RWPE2 (cell line): Measurements from ENCODE around the gene PKP2.

Experiments used
- ATAC-seq: fragments of 200-7000 bp; cut with Tn5 transposase; 3 replicates; pipeline ENCODE4 v1.9.1; 2021; ENCODE audit warnings: low read depth
- DNase-seq: peaks from one replicate; pipeline ENCODE4 v3.0.0-alpha.2; 2020; ENCODE audit warnings: low spot score
- H3K27ac ChIP-seq: fragments of 450-650 bp; 2 replicates; pipeline ENCODE4 v1.5.1; 2017; ENCODE audit warnings: mild to moderate bottlenecking; ENCODE audit not compliant: poor library complexity, severe bottlenecking
- H3K27me3 ChIP-seq: fragments of 250-450 bp; sonication (Bioruptor Pico); 2 replicates; pipeline ENCODE4 v1.5.1; 2021; ENCODE audit warnings: mild to moderate bottlenecking, moderate library complexity; ENCODE audit not compliant: insufficient read depth, poor library complexity, severe bottlenecking
- H3K36me3 ChIP-seq: fragments of 250-450 bp; sonication (Bioruptor Pico); 2 replicates; pipeline ENCODE4 v1.5.1; 2020; ENCODE audit warnings: low read depth, mild to moderate bottlenecking, moderate library complexity
- H3K4me1 ChIP-seq: fragments of 250-450 bp; sonication (Bioruptor Pico); 2 replicates; pipeline ENCODE4 v1.5.1; 2021; ENCODE audit warnings: mild to moderate bottlenecking, moderate library complexity; ENCODE audit not compliant: insufficient read depth, poor library complexity, severe bottlenecking
- H3K4me3 ChIP-seq: fragments of 250-450 bp; sonication (Bioruptor Pico); 2 replicates; pipeline ENCODE4 v1.5.1; 2021; ENCODE audit warnings: mild to moderate bottlenecking, moderate library complexity; ENCODE audit not compliant: severe bottlenecking
- H3K9me3 ChIP-seq: fragments of 250-450 bp; sonication (Bioruptor Pico); 2 replicates; pipeline ENCODE4 v1.5.1; 2021; ENCODE audit warnings: mild to moderate bottlenecking, moderate library complexity; ENCODE audit not compliant: severe bottlenecking
- CTCF ChIP-seq: fragments of 450-650 bp; IDR thresholded peaks from one replicate; pipeline ENCODE4 v1.5.1; 2017; ENCODE audit warnings: mild to moderate bottlenecking, moderate library complexity; ENCODE audit not compliant: poor library complexity, severe bottlenecking

Gene PKP2

DNA sequence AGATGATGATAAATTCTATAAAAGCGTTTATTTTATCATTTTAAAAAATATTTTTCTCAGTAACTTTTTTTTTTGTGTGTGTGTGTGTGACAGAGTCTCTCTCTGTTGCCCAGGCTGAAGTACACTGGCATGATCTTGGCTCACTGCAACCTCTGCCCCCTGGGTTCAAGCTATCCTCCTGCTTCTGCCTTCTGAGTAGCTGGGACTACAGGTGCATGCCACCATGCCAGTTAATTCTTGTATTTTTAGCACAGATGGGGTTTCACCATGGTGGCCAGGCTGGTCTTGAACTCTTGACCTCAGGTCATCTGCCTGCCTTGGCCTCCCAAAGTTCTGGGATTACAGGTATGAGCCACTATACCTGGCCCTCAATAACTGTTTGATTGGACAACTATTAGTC is 37.2 kb downstream of the PKP2 start:
- no peaks in the 10 kb centered on the region for H3K9me3 ChIP-seq
- no peak overlapping the region for H3K4me3 ChIP-seq
- no peak for DNase-seq
- no peaks in the 10 kb centered on the region for H3K27me3 ChIP-seq
- H3K36me3 ChIP-seq: peaks cover 12% of the 10 kb centered on the region
- H3K4me1 ChIP-seq: no peaks in the 10 kb centered on the region
- ATAC-seq: no peak
- no peak for TF ChIP-seq CTCF
- peak overlapping the region; percentile 30 for H3K27ac ChIP-seq

DNA sequence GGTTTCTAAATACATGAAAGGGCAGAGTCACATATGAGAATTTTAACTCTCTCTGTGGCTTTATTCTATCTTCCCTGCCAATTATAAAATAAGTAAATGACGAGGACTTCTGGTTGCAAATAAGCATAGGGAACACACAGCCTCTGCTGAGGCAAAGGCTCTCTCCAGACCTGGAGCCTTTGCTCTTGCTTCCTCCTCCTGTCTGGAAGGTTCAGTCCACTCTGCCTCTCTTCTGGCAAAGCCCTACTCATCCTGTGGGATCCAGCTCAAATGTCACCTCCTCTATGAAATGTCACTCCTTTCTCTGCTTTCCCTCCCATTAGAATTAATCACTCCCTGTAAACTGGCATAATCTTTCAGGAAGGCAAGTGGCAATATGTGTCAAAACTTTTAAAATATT is 41.9 kb downstream of the PKP2 start:
- Histone ChIP-seq H3K27ac (no peak overlapping the region), H3K36me3 (peaks cover 25% of the 10 kb centered on the region), H3K4me1 (no peaks in the 10 kb centered on the region), H3K4me3 (no peak overlapping the region), H3K27me3 (no peaks in the 10 kb centered on the region), H3K9me3 (no peaks in the 10 kb centered on the region)
- DNase-seq (no peak), ATAC-seq (no peak)
- no peak for TF ChIP-seq CTCF

- Histone ChIP-seq H3K4me1 (no peaks in the 10 kb centered on the region), H3K9me3 (no peaks in the 10 kb centered on the region), H3K27ac (no peak overlapping the region), H3K4me3 (no peak overlapping the region), H3K36me3 (peaks cover 25% of the 10 kb centered on the region), H3K27me3 (no peaks in the 10 kb centered on the region)
- ATAC-seq (no peak), DNase-seq (no peak)
- TF ChIP-seq CTCF: no peak
Measured at GRCh38 chr12:32854097-32854496, 42.5 kb downstream of the PKP2 start.

DNA sequence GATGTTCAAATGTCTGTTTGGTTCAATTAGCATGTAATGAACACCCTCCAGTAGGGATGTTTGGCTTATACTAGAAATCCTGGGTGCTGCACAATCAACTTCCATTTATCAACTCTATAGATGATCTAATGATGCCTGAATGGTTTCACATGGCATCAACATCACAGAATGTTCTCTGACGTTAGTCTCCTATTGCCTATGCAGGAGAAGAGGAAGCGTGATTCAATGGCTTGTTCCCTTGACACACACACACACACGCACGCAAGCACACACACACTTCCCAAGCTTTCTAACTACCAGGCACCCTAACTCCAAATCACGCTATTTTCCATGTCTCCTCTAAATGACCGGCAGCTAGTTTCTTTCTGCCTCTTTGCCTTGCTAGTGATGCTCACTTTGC is 49.3 kb downstream of the PKP2 start:
- no peaks in the 10 kb centered on the region for H3K9me3 ChIP-seq
- H3K27me3 ChIP-seq: no peaks in the 10 kb centered on the region
- ATAC-seq: no peak
- H3K27ac ChIP-seq: no peak overlapping the region
- H3K4me3 ChIP-seq: no peak overlapping the region
- peaks cover 7% of the 10 kb centered on the region for H3K4me1 ChIP-seq
- TF ChIP-seq CTCF: no peak
- no peak for DNase-seq
- peaks cover 35% of the 10 kb centered on the region for H3K36me3 ChIP-seq

- ATAC-seq (no peak), DNase-seq (no peak)
- Histone ChIP-seq H3K36me3 (peaks cover 36% of the 10 kb centered on the region), H3K27ac (no peak overlapping the region), H3K9me3 (no peaks in the 10 kb centered on the region), H3K27me3 (no peaks in the 10 kb centered on the region), H3K4me1 (peaks cover 7% of the 10 kb centered on the region), H3K4me3 (no peak overlapping the region)
- TF ChIP-seq CTCF: no peak
Measured at GRCh38 chr12:32846053-32846452, 50.5 kb downstream of the PKP2 start.
